Right lobe of liver (tissue), 6 donors: ENCODE measurements around the gene NFRKB. TPM values are rescaled to one million over a fixed set of nuclear protein-coding genes. Genes with fewer than 3 reads are reported as not detected.
A peak's percentile ranks its signal among the peaks of the same experiment; 100 is the strongest.
"Not testable (repeated sequence)": the region's sequence is repeated elsewhere in the genome, so short reads cannot be mapped to it uniquely, and the experiment has no call there.

Experiments
- ATAC-seq, 4 donors: fragments of 200-7000 bp; cut with Tn5 transposase; one replicate each; pipeline ENCODE4 v1.9.1; 2020; ENCODE audit warnings: mild to moderate bottlenecking in 4 of 4, moderate library complexity in 4 of 4
- DNase-seq, 3 donors: peaks; one replicate each; pipeline ENCODE4 v3.0.0-alpha.2; 2020
- H3K27ac ChIP-seq, 3 donors: fragments of 200-600 bp; one replicate each; pipeline ENCODE4 v1.8.0; 2022
- H3K27me3 ChIP-seq, 2 donors: fragments of 200-600 bp; one replicate each; pipeline ENCODE4 v1.8.0; 2022
- H3K36me3 ChIP-seq, 4 donors: fragments of 200-600 bp; sonication (generic) in 1 of 4; one replicate each; pipeline versions ENCODE4 v1.5.1 to v1.8.0; 2017 to 2022; ENCODE audit warnings: control low read depth in 1 of 4
- H3K4me1 ChIP-seq, 4 donors: fragments of 200-600 bp; sonication (generic) in 1 of 4; one replicate each; pipeline versions ENCODE4 v1.5.1 to v1.8.0; 2017 to 2022; ENCODE audit warnings: control low read depth in 1 of 4
- H3K4me3 ChIP-seq, 3 donors: fragments of 200-600 bp; one replicate each; pipeline ENCODE4 v1.8.0; 2022
- H3K9me3 ChIP-seq, 4 donors: fragments of 200-600 bp; sonication (generic) in 1 of 4; one replicate each; pipeline versions ENCODE4 v1.5.1 to v1.8.0; 2017 to 2022; ENCODE audit warnings: control low read depth in 1 of 4
- POLR2A ChIP-seq: fragments of 450-650 bp; IDR thresholded peaks from one replicate; pipeline ENCODE4 v1.6.1; 2017; ENCODE audit warnings: antibody characterized with exemption, mild to moderate bottlenecking
- WGBS: methylation state at CpG from one replicate; pipeline ENCODE4 v1.1.6; 2018; ENCODE audit warnings: low coverage, low lambda C conversion rate; ENCODE audit not compliant: insufficient coverage; ENCODE audit errors: missing lambda C conversion rate; 5-methylcytosine and 5-hydroxymethylcytosine counted together
- intact Hi-C, 2 donors: fragments of 100-400 bp; cut with DNase I; formaldehyde crosslinking; loops; one replicate each; pipeline versions ENCODE4 v1.11.2 to v1.14.1; 2022
- total RNA-seq, 6 experiments: library from RNA; depleted of rRNA in 2 of 6; stranded (reverse); fragments of >200 nt in 2 of 6; fragmentation: NEBNext Ultra II Directional in 3 of 6; extraction: Animal tissue kit (Norgen Biotek cat#: 25700) in 3 of 6; gene quantifications; one replicate each; pipeline versions ENCODE4 v1.1.0 to v1.2.4, GENCODE V29; 2016 to 2023
- TF ChIP-seq, protein P1 (sequence below), 4 donors: fragments of 200-600 bp in 3 of 4; fragments of 450-650 bp in 1 of 4; IDR thresholded peaks; one replicate each; pipeline versions ENCODE4 v1.5.1 to v1.8.0; 2016 to 2022; ENCODE audit warnings: antibody characterized with exemption in 4 of 4, mild to moderate bottlenecking in 2 of 4
- donor health status: DM: no; HTN: yes; CAD: no.
- donor health status: DM: no; HTN: no; CAD: no.
- donor health status: DM: no; HTN: no; CAD: no.
- donor health status: DM: no; HTN: yes; CAD: no.
- donor health status: DM: no; HTN: yes; CAD: no.

The NFRKB gene
- total RNA-seq, 6 experiments from 2014 or later, result 9.5 to 15.0 (median 11.4) TPM

GRCh38 chr11:129849447-129850130 lies 45.8 kb downstream of the NFRKB start:
- Histone ChIP-seq H3K36me3 (no peaks in the 10 kb centered on the region), H3K4me3 (no peak overlapping the region), H3K27ac (no peak overlapping the region), H3K27me3 (no peaks in the 10 kb centered on the region), H3K4me1 (peaks cover 0 to 10% (median 5%) of the 10 kb centered on the region in 4 donors), H3K9me3 (no peaks in the 10 kb centered on the region)
- DNase-seq (no peak), ATAC-seq (no peak)
- intact Hi-C loops, result no loop called here
- TF ChIP-seq, protein P1, sequence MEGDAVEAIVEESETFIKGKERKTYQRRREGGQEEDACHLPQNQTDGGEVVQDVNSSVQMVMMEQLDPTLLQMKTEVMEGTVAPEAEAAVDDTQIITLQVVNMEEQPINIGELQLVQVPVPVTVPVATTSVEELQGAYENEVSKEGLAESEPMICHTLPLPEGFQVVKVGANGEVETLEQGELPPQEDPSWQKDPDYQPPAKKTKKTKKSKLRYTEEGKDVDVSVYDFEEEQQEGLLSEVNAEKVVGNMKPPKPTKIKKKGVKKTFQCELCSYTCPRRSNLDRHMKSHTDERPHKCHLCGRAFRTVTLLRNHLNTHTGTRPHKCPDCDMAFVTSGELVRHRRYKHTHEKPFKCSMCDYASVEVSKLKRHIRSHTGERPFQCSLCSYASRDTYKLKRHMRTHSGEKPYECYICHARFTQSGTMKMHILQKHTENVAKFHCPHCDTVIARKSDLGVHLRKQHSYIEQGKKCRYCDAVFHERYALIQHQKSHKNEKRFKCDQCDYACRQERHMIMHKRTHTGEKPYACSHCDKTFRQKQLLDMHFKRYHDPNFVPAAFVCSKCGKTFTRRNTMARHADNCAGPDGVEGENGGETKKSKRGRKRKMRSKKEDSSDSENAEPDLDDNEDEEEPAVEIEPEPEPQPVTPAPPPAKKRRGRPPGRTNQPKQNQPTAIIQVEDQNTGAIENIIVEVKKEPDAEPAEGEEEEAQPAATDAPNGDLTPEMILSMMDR (IDR thresholded peaks at IDR 0.05), result no peak
- TF ChIP-seq POLR2A, result no peak
- WGBS, result 89% methylated on average over 8 of the region's 15 CpGs

DNA sequence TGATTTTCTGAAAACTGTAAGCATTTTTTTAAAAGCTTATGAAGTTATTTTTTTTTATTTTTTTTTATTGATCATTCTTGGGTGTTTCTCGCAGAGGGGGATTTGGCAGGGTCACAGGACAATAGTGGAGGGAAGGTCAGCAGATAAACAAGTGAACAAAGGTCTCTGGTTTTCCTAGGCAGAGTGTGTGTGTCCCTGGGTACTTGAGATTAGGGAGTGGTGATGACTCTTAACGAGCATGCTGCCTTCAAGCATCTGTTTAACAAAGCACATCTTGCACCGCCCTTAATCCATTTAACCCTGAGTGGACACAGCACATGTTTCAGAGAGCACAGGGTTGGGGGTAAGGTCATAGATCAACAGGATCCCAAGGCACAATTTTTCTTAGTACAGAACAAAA lies 48.0 kb downstream of the NFRKB start:
- DNase-seq, H3K9me3 ChIP-seq, H3K4me3 ChIP-seq, intact Hi-C loops, H3K4me1 ChIP-seq, ATAC-seq, H3K27me3 ChIP-seq, H3K36me3 ChIP-seq, H3K27ac ChIP-seq: not testable (repeated sequence)
- 22% methylated on average over 1 of the region's 3 CpGs for WGBS

DNA sequence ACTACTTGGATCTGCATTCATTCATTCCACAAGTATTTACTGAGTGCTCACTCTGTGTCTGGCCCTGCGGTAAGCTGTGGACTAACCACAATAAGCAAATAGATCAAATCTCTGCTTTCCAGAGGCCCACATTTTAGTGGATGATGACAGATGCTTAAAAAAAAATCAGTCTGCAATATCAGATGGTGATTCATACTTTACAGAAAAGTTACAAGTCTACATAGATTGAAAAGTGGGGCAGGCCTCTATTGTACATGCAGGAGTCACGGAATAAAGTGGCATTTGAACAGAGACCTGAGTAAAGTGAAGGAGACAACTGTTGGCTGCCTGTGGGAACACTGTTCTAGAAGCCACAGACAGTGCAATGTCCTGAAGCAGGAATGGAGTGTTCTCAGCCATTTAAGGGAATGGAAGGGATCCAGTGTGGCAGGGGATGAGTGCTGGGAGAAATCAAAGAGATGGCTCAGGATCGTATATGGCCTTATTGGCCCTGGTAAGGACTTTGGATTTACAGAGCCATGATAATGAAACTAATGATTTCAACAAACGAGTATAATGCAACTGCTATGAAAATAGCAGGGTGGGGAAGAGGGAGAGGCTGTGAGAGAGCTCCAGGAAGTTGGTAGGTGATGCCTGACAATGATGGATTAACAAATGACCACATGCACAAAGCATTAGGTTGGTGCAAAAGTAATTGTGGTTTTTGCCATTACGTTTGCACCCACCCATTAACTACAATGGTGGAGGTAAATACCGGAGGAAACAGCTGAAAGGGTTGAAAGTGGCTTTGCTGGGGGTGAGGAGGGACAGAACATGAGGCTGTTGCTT lies 48.7 kb downstream of the NFRKB start:
- 66% methylated on average over 5 of the region's 6 CpGs for WGBS
- DNase-seq, result no peak

More for the DNA sequence above, 48.7 kb downstream of the NFRKB start:
- ATAC-seq, result peak in 1 of 4 donors; percentile 50
- TF ChIP-seq, protein P1 (IDR thresholded peaks at IDR 0.05), result no peak
- TF ChIP-seq POLR2A, result no peak
- no peaks in the 10 kb centered on the region for H3K27me3 ChIP-seq
- H3K36me3 ChIP-seq, result no peaks in the 10 kb centered on the region
- H3K4me3 ChIP-seq, result no peak overlapping the region
- intact Hi-C loops, result no loop called here
- H3K27ac ChIP-seq, result no peak overlapping the region
- H3K4me1 ChIP-seq, result no peaks in the 10 kb centered on the region
- H3K9me3 ChIP-seq, result no peaks in the 10 kb centered on the region

Other genes with a start within 250 kb of the NFRKB start
- gene TMEM45B, start 79.7 kb downstream of the NFRKB start, total RNA-seq, result 100 to 1,000 TPM in 1 of 6 experiments, 10 to 100 TPM in 4, 1 to 10 TPM in 1; 10.0 to 126 (median 18.6) TPM
- gene PRDM10, start 107.3 kb upstream of the NFRKB start, total RNA-seq, result 1 to 10 TPM; 3.4 to 6.8 (median 4.4) TPM
- gene APLP2, start 174.3 kb upstream of the NFRKB start, total RNA-seq, result 100 to 1,000 TPM; 184 to 255 (median 252) TPM